Measurements from ENCODE around the gene RALGAPA1. TPM values are rescaled to one million over a fixed set of nuclear protein-coding genes. Genes with fewer than 3 reads are reported as not detected.
"Not testable (repeated sequence)": the region's sequence is repeated elsewhere in the genome, so short reads cannot be mapped to it uniquely, and the experiment has no call there.

RALGAPA1 gene
- total RNA-seq, 6 donors from 2014 or later: 55.5 to 155 (median 61.1) TPM

DNA sequence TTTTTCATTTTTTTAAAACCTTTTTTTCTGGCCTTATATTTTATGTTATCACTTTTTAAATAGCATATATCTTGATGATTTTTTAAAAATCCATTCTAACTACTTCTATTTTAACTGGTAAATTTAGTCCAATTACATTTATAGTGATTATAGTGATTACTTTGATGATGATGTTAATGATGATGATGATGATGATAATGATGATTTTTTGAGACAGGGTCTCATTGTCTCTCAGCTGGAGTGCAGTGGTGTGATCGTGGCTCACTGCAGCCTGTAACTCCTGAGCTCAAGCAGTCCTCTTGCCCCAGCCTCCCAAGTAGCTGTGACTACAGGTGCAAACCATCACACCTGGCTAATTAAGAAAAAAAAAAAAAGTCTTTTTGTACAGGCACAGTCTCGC lies 44.1 kb upstream of the RALGAPA1 start:
- WGBS, 2 donors: 91 to 97% methylated on average over 2 of the region's 2 CpGs
- Histone ChIP-seq H3K9me3 (no peaks in the 10 kb centered on the region), H3K4me3 (no peak overlapping the region), H3K36me3 (peaks cover 0 to 3% (median 0%) of the 10 kb centered on the region in 4 donors), H3K4me1 (no peaks in the 10 kb centered on the region), H3K27ac (no peak overlapping the region), H3K27me3 (no peaks in the 10 kb centered on the region)
- DNase-seq: no peak
- TF ChIP-seq, protein P1, sequence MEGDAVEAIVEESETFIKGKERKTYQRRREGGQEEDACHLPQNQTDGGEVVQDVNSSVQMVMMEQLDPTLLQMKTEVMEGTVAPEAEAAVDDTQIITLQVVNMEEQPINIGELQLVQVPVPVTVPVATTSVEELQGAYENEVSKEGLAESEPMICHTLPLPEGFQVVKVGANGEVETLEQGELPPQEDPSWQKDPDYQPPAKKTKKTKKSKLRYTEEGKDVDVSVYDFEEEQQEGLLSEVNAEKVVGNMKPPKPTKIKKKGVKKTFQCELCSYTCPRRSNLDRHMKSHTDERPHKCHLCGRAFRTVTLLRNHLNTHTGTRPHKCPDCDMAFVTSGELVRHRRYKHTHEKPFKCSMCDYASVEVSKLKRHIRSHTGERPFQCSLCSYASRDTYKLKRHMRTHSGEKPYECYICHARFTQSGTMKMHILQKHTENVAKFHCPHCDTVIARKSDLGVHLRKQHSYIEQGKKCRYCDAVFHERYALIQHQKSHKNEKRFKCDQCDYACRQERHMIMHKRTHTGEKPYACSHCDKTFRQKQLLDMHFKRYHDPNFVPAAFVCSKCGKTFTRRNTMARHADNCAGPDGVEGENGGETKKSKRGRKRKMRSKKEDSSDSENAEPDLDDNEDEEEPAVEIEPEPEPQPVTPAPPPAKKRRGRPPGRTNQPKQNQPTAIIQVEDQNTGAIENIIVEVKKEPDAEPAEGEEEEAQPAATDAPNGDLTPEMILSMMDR (IDR thresholded peaks at IDR 0.05): no peak
- no peak for TF ChIP-seq POLR2A (IDR thresholded peaks at IDR 0.05)
- no peak for TF ChIP-seq EP300 (IDR thresholded peaks at IDR 0.05)
- no peak for TF ChIP-seq POLR2AphosphoS5 (IDR thresholded peaks at IDR 0.05)
- ATAC-seq (ENCODE audit: low FRiP score in 2 of 2): no peak

DNA sequence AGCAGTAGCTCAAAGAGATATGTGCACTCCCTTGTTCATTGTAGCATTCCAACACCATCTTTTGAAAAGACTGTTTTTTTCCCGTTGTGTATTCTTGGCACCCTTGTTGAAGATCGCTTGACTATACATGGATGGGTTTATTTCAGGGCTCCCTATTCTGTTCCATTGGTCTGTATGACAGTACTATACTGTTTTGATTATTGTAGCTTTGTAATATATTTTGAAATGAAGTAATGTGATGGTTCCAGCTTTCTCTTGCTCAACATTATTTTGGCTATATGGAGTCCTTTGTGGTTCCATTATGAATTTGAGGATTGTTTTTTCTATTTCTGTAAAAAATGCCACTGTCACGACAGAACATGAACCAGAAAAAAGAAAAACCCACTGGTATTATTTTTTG lies 42.7 kb upstream of the RALGAPA1 start:
- Histone ChIP-seq H3K27me3 (no peaks in the 10 kb centered on the region), H3K4me3 (no peak overlapping the region), H3K36me3 (peaks cover 0 to 3% (median 0%) of the 10 kb centered on the region in 4 donors), H3K9me3 (no peaks in the 10 kb centered on the region), H3K4me1 (no peaks in the 10 kb centered on the region), H3K27ac (no peak overlapping the region)
- TF ChIP-seq, protein P1 (IDR thresholded peaks at IDR 0.05): no peak
- TF ChIP-seq POLR2A (IDR thresholded peaks at IDR 0.05): no peak
- TF ChIP-seq POLR2AphosphoS5 (IDR thresholded peaks at IDR 0.05): no peak
- no peak for TF ChIP-seq EP300 (IDR thresholded peaks at IDR 0.05)
- DNase-seq (no peak), ATAC-seq (ENCODE audit: low FRiP score in 2 of 2) (no peak)
- WGBS, 2 donors: 78 to 97% methylated on average over 3 of the region's 3 CpGs

DNA sequence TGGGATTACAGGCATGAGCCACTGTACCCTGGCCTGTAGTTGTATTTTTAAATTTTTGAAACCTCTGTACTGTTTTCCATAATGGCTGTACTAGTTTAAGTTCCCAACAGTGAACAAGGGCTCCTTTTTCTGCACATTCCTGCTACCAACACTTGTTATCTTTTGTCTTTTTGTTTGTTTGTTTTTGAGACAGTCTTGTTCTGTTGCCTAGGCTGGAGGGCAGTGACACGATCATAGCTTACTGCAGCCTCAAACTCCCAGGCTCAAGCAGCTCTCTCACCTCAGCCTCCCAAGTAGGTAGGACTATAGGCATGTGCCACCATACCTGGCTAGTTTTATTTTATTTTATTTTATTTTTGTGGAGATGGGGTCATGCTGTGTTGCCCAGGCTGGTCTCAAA lies 40.0 kb upstream of the RALGAPA1 start:
- Histone ChIP-seq H3K4me3 (no peak overlapping the region), H3K9me3 (no peaks in the 10 kb centered on the region), H3K27me3 (no peaks in the 10 kb centered on the region), H3K36me3 (peaks cover 0 to 10% (median 5%) of the 10 kb centered on the region in 4 donors), H3K4me1 (no peaks in the 10 kb centered on the region), H3K27ac (no peak overlapping the region)
- WGBS, 2 donors: 78 to 93% methylated on average over 1 of the region's 1 CpG
- ATAC-seq (ENCODE audit: low FRiP score in 2 of 2) (no peak), DNase-seq (no peak)
- TF ChIP-seq EP300 (IDR thresholded peaks at IDR 0.05) (no peak), POLR2AphosphoS5 (IDR thresholded peaks at IDR 0.05) (no peak), POLR2A (IDR thresholded peaks at IDR 0.05) (no peak)
- TF ChIP-seq, protein P1 (IDR thresholded peaks at IDR 0.05): no peak

DNA sequence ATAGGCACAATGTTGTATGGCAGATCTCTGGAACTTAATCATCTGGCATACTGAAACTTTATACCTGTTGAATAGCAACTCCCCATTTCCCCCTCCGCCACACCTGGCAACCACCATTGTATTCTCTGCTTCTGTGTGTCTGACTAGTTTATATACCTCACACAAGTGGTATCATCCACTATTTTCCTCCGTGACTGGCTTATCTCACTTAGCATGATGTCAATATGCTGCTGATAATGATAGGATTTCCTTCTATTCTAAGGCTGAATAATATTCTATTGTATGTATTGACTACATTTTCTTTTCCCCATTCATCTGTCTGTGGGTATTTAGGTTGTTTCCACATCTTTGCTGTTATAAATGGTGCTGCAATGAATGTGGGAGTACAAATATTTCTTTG lies 38.5 kb upstream of the RALGAPA1 start:
- Histone ChIP-seq H3K27ac (no peak overlapping the region), H3K4me1 (no peaks in the 10 kb centered on the region), H3K27me3 (no peaks in the 10 kb centered on the region), H3K9me3 (peaks cover under 1 to 2% (median 1%) of the 10 kb centered on the region in 4 donors), H3K4me3 (no peak overlapping the region), H3K36me3 (peaks cover 0 to 21% (median 14%) of the 10 kb centered on the region in 4 donors)
- no peak for TF ChIP-seq POLR2A (IDR thresholded peaks at IDR 0.05)
- no peak for TF ChIP-seq POLR2AphosphoS5 (IDR thresholded peaks at IDR 0.05)
- TF ChIP-seq, protein P1 (IDR thresholded peaks at IDR 0.05): no peak
- no peak for TF ChIP-seq EP300 (IDR thresholded peaks at IDR 0.05)
- WGBS, 2 donors: 82 to 84% methylated on average over 2 of the region's 2 CpGs
- DNase-seq (no peak), ATAC-seq (ENCODE audit: low FRiP score in 2 of 2) (no peak)

DNA sequence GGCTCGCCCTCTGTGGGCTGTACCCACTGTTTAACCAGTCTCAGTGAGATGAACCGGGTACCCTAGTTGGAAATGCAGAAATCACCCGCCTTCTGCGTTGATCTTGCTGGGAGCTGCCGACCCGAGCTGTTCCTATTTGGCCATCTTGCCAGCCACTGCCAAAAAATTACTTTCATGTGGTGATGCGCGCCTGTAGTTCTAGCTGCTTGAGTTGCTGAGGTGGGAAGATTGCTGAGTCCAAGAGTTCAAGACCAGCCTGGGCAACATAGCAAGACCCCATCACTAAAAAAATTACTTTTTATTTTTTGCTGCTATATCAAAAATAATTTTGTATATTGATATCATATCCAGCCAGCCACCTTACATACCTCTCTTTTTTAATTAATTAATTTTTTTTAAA lies 35.4 kb upstream of the RALGAPA1 start:
- peaks cover 0 to 40% (median 16%) of the 10 kb centered on the region in 4 donors for H3K36me3 ChIP-seq
- 95 to 97% methylated on average over 4 to 8 of the region's 8 CpGs for WGBS, 2 donors
- H3K9me3 ChIP-seq: peaks cover 5 to 17% (median 13%) of the 10 kb centered on the region in 4 donors
- no peaks in the 10 kb centered on the region for H3K4me1 ChIP-seq
- ATAC-seq (ENCODE audit: low FRiP score in 2 of 2) (no peak), DNase-seq (no peak)
- H3K4me3 ChIP-seq: no peak overlapping the region
- no peaks in the 10 kb centered on the region for H3K27me3 ChIP-seq
- TF ChIP-seq, protein P1 (IDR thresholded peaks at IDR 0.05): no peak
- TF ChIP-seq POLR2AphosphoS5 (IDR thresholded peaks at IDR 0.05) (no peak), EP300 (IDR thresholded peaks at IDR 0.05) (no peak), POLR2A (IDR thresholded peaks at IDR 0.05) (no peak)
- H3K27ac ChIP-seq: no peak overlapping the region

DNA sequence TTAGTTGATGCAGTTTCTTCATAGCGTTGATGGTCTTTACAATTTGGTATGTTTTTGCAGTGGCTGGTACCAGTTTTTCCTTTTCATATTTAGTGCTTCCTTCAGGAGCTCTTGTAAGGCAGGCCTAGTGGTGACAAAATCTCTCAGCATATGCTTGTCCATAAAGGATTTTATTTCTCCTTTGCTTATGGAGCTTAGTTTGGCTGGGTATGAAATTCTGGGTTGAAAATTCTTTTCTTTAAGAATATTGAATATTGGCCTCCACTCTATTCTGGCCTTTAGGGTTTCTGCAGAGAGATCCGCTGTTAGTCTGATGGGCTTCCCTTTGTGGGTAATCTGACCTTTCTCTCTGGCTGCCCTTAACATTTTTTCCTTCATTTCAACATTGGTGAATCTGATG lies 33.1 kb upstream of the RALGAPA1 start:
- DNase-seq; H3K27me3 ChIP-seq; H3K4me3 ChIP-seq; H3K4me1 ChIP-seq; ATAC-seq (ENCODE audit: low FRiP score in 2 of 2); H3K27ac ChIP-seq: not testable (repeated sequence)
- 88 to 100% methylated on average over 2 of the region's 2 CpGs for WGBS, 2 donors
- H3K9me3 ChIP-seq: peaks cover 5 to 17% (median 13%) of the 10 kb centered on the region in 4 donors
- peaks cover 0 to 54% (median 20%) of the 10 kb centered on the region in 4 donors for H3K36me3 ChIP-seq

DNA sequence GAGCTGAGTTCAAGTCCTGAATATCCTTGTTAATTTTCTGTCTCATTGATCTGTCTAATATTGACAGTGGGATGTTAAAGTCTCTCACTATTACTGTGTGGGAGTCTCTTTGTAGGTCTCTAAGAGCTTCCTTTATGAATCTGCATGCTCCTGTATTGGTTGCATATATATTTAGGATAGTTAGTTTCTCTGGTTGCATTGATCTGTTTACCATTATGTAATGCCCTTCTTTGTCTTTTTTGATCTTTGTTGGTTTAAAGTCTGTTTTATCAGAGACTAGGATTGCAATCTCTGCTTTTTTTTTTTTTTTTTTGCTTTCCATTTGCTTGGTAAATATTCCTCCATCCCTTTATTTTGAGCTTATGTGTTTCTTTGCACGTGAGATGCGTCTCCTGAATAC lies 32.6 kb upstream of the RALGAPA1 start:
- H3K27ac ChIP-seq; H3K4me1 ChIP-seq; ATAC-seq (ENCODE audit: low FRiP score in 2 of 2); H3K27me3 ChIP-seq; DNase-seq; H3K4me3 ChIP-seq: not testable (repeated sequence)
- peaks cover 0 to 59% (median 21%) of the 10 kb centered on the region in 4 donors for H3K36me3 ChIP-seq
- H3K9me3 ChIP-seq: peaks cover 5 to 17% (median 13%) of the 10 kb centered on the region in 4 donors
- WGBS, 2 donors: 94 to 100% methylated on average over 2 of the region's 2 CpGs

Data from upper lobe of left lung (tissue), 6 donors.